Suprapubic skin (tissue), 4 donors: ENCODE results near the gene UGT1A4. TPM values are rescaled to one million over a fixed set of nuclear protein-coding genes. Genes with fewer than 3 reads are reported as not detected.

Experiments used
- DNase-seq, 2 donors: peaks; one replicate each; pipeline ENCODE4 v3.0.0-alpha.2; 2019; ENCODE audit warnings: low spot score in 2 of 2
- H3K27ac ChIP-seq: fragments of 200-600 bp; sonication (generic); one replicate; pipeline ENCODE4 v1.5.1; 2019
- H3K27me3 ChIP-seq: fragments of 200-600 bp; sonication (generic); one replicate; pipeline ENCODE4 v1.5.1; 2019
- H3K36me3 ChIP-seq: fragments of 200-600 bp; sonication (generic); one replicate; pipeline ENCODE4 v1.5.1; 2019
- H3K4me1 ChIP-seq: fragments of 200-600 bp; sonication (generic); one replicate; pipeline ENCODE4 v1.5.1; 2019
- H3K4me3 ChIP-seq: fragments of 200-600 bp; sonication (generic); one replicate; pipeline ENCODE4 v1.5.1; 2019; ENCODE audit warnings: mild to moderate bottlenecking
- H3K9me3 ChIP-seq: fragments of 200-600 bp; sonication (generic); one replicate; pipeline ENCODE4 v1.5.1; 2019
- EP300 ChIP-seq: sonication (generic); formaldehyde crosslinking; IDR thresholded peaks from one replicate; pipeline ENCODE4 v1.6.1; 2017; ENCODE audit warnings: antibody characterized with exemption
- POLR2A ChIP-seq, 2 donors: fragments of 450-650 bp; IDR thresholded peaks; one replicate each; pipeline ENCODE4 v1.6.1; 2017; ENCODE audit warnings: antibody characterized with exemption in 2 of 2, mild to moderate bottlenecking in 2 of 2, moderate library complexity in 2 of 2
- POLR2AphosphoS5 ChIP-seq, 3 donors: sonication (generic); formaldehyde crosslinking; IDR thresholded peaks; one replicate each; pipeline ENCODE4 v1.6.1; 2017; ENCODE audit warnings: antibody characterized with exemption in 3 of 3
- WGBS: methylation state at CpG from one replicate; pipeline ENCODE4 v1.1.5; 2018; 5-methylcytosine and 5-hydroxymethylcytosine counted together
- total RNA-seq, 4 donors: library from RNA; depleted of rRNA; stranded (reverse); fragments of >200 nt; gene quantifications; one replicate each; pipeline ENCODE4 v1.1.0, GENCODE V29; 2016
- TF ChIP-seq, protein P1 (sequence below), 2 donors: fragments of 200-600 bp in 1 of 2; fragments of 450-650 bp in 1 of 2; sonication (generic) in 1 of 2; IDR thresholded peaks; one replicate each; pipeline ENCODE4 v1.5.1; 2016 to 2019; ENCODE audit warnings: antibody characterized with exemption in 2 of 2, mild to moderate bottlenecking in 1 of 2, moderate library complexity in 1 of 2

UGT1A4 gene
- total RNA-seq, 4 donors from 2014 or later = 1.8 to 2.6 (median 2.3) TPM; not detected in 1

DNA sequence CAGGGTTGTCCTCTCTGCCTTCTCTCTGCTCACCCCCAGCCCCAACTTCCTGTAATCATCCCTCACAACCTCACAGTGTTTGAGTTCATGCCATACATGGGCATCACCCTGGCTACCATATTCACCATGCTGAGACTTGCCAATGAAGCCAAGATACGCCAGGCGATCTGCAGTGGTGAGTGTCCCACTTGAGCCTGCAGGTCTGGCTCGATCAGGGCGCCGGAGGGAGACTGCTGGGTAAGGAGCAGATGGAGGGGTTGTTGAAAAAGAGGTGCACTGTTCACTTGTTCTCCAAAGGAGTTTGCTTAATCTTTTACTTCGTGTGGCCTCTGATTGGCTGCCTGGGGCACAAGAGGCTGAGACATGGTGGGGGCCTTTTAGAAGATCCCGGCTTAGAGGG, 74.2 kb downstream of the UGT1A4 start:
- Histone ChIP-seq H3K27me3 (no peaks in the 10 kb centered on the region), H3K4me3 (no peak overlapping the region), H3K9me3 (no peaks in the 10 kb centered on the region), H3K36me3 (no peaks in the 10 kb centered on the region), H3K27ac (no peak overlapping the region), H3K4me1 (no peaks in the 10 kb centered on the region)
- 84% methylated on average over 7 of the region's 7 CpGs for WGBS
- TF ChIP-seq POLR2A (IDR thresholded peaks at IDR 0.05) (no peak), POLR2AphosphoS5 (IDR thresholded peaks at IDR 0.05) (no peak), EP300 (no peak)
- TF ChIP-seq, protein P1, sequence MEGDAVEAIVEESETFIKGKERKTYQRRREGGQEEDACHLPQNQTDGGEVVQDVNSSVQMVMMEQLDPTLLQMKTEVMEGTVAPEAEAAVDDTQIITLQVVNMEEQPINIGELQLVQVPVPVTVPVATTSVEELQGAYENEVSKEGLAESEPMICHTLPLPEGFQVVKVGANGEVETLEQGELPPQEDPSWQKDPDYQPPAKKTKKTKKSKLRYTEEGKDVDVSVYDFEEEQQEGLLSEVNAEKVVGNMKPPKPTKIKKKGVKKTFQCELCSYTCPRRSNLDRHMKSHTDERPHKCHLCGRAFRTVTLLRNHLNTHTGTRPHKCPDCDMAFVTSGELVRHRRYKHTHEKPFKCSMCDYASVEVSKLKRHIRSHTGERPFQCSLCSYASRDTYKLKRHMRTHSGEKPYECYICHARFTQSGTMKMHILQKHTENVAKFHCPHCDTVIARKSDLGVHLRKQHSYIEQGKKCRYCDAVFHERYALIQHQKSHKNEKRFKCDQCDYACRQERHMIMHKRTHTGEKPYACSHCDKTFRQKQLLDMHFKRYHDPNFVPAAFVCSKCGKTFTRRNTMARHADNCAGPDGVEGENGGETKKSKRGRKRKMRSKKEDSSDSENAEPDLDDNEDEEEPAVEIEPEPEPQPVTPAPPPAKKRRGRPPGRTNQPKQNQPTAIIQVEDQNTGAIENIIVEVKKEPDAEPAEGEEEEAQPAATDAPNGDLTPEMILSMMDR (IDR thresholded peaks at IDR 0.05) = no peak
- no peak for DNase-seq

DNA sequence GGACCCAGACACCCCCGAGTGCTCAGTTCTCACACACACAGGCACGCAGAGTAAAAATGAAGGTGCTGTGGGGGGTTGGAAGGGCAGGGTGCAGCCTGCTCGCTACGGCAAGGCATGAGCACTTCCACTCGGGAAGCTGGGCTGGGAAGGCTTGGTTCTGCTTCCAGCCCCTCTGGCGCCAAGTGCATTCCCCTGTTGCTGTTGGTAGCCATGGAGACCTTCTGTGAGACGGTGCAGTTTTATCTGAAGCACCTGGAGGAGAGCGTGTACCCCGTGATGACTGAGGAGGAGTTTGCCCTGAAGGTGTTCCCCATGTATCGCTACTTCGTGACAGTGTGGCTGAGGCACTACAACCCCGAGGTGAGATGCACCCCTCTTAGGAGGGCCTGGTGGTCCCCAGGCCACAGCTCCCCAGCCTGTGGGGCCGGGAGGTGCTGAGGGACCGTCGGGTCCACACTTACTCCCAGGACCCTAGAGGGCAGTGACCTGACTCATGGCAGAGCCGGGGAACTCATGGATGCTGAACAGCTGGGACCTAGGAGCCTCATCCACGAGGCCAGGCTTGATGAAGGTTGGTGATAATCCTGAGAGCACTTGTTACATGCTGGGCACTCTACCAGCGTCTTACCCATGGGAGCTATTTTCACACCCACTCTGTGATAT, 75.1 kb downstream of the UGT1A4 start:
- no peak for DNase-seq
- Histone ChIP-seq H3K4me3 (no peak overlapping the region), H3K27me3 (no peaks in the 10 kb centered on the region), H3K9me3 (no peaks in the 10 kb centered on the region), H3K27ac (no peak overlapping the region), H3K4me1 (no peaks in the 10 kb centered on the region), H3K36me3 (no peaks in the 10 kb centered on the region)
- WGBS = 61% methylated on average over 3 of the region's 18 CpGs
- TF ChIP-seq POLR2A (IDR thresholded peaks at IDR 0.05) = no peak
- TF ChIP-seq EP300 = no peak
- TF ChIP-seq, protein P1 (IDR thresholded peaks at IDR 0.05) = no peak
- TF ChIP-seq POLR2AphosphoS5 (IDR thresholded peaks at IDR 0.05) = no peak

DNA sequence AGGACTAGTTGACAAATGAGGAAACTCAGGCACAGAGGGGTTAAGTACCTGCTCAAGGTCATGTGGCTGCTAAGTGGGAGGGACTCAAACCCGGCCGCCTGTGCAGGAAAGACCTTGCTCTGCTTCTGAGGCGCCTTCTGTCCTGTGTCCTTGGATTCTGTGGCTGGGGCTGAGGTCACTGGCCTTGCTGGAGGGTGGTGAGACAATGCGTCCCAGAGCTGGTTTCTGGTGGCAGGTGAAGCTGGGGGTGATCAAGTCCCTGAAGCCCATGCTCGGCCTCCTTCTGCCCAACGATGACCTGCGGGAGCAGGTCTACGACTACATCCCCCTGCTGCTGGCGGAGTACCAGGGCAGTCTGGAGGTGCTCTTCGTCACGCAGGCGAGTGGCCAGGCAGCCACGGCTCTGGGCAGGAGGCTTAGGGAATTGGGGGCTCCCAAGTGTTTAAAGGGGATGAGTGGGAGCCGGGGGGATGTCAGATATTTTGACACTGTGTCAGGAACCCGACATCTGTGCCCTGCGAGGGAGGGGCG, 75.7 kb downstream of the UGT1A4 start:
- Histone ChIP-seq H3K4me3 (no peak overlapping the region), H3K4me1 (no peaks in the 10 kb centered on the region), H3K27ac (no peak overlapping the region), H3K36me3 (no peaks in the 10 kb centered on the region), H3K9me3 (no peaks in the 10 kb centered on the region), H3K27me3 (no peaks in the 10 kb centered on the region)
- DNase-seq = peak; percentile 42 to 75
- WGBS = 85% methylated on average over 4 of the region's 17 CpGs
- TF ChIP-seq POLR2AphosphoS5 (IDR thresholded peaks at IDR 0.05) (no peak), POLR2A (IDR thresholded peaks at IDR 0.05) (no peak), EP300 (no peak)
- TF ChIP-seq, protein P1 (IDR thresholded peaks at IDR 0.05) = no peak

DNA sequence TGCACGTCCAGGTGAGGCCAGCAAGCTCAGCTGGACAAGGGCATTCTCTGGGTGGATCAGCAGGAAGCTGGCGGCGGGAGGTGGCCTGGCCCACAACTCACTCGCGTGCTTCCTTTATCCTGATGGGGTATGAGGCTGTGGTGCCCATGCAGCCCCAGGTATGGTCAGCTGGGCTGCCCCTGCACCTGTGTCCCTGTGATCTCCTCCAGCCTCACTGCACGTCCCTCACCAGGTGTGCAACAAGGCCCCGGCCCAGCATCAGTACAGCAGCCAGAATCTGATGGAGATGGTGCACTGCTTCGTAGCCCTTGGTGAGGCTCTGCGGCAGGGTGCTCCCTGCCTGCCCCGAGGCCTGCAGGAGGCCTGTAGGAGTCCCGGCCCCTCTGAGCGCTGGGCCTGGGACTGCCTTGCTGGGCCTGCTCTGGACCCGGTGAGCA, 77.2 kb downstream of the UGT1A4 start:
- DNase-seq = no peak
- WGBS = 50% methylated on average over 7 of the region's 13 CpGs
- TF ChIP-seq POLR2AphosphoS5 (IDR thresholded peaks at IDR 0.05) = no peak
- no peak for TF ChIP-seq EP300
- no peak for TF ChIP-seq POLR2A (IDR thresholded peaks at IDR 0.05)
- TF ChIP-seq, protein P1 (IDR thresholded peaks at IDR 0.05) = no peak
- Histone ChIP-seq H3K4me1 (no peaks in the 10 kb centered on the region), H3K27ac (no peak overlapping the region), H3K4me3 (no peak overlapping the region), H3K9me3 (no peaks in the 10 kb centered on the region), H3K36me3 (no peaks in the 10 kb centered on the region), H3K27me3 (no peaks in the 10 kb centered on the region)

DNA sequence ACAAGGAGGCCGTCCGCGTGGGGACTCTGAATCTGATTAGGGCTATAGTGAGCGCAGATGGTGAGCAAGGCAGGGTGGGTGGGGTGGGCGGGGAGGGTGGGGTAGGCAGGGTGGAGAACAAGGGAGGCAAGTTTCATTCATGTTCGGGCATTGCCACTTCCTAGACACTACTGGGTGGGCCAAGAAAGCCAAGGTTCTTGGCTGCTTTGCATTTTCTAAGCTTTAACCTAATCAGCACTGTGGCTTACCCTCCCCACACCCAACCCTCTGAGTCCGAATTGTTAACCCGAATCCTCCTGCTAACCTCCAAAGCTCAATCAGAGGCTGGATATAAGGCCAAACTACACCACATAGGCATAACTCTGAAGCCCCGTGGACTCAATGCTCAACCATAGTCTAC, 77.7 kb downstream of the UGT1A4 start:
- TF ChIP-seq POLR2AphosphoS5 (IDR thresholded peaks at IDR 0.05) (no peak), POLR2A (IDR thresholded peaks at IDR 0.05) (no peak), EP300 (no peak)
- no peak overlapping the region for H3K4me3 ChIP-seq
- H3K36me3 ChIP-seq = no peaks in the 10 kb centered on the region
- no peaks in the 10 kb centered on the region for H3K9me3 ChIP-seq
- WGBS = 50% methylated on average over 9 of the region's 9 CpGs
- no peaks in the 10 kb centered on the region for H3K4me1 ChIP-seq
- DNase-seq = no peak
- H3K27me3 ChIP-seq = no peaks in the 10 kb centered on the region
- no peak overlapping the region for H3K27ac ChIP-seq
